GM19193 (cell line): Measurements from ENCODE around the gene CALHM1.

Experiments used
- POLR2A ChIP-seq: IDR thresholded peaks from 4 replicates; pipeline ENCODE4 v1.6.1; 2011; ENCODE audit not compliant: insufficient read depth, insufficient read length; ENCODE audit errors: extremely low read depth

CALHM1 gene

GRCh38 chr10:103427866-103428265, 30.8 kb downstream of the CALHM1 start:
- TF ChIP-seq POLR2A = no peak

- TF ChIP-seq POLR2A = no peak
These were observed 35.0 kb downstream of the CALHM1 start for GRCh38 chr10:103423748-103424147.

GRCh38 chr10:103419101-103419500, 39.6 kb downstream of the CALHM1 start:
- TF ChIP-seq POLR2A = no peak

- TF ChIP-seq POLR2A = no peak
These were observed 41.1 kb downstream of the CALHM1 start for GRCh38 chr10:103417601-103418000.

GRCh38 chr10:103416436-103417147, 42.1 kb downstream of the CALHM1 start:
- no peak for TF ChIP-seq POLR2A

GRCh38 chr10:103415581-103415980, 43.1 kb downstream of the CALHM1 start:
- no peak for TF ChIP-seq POLR2A

- no peak for TF ChIP-seq POLR2A
These were observed 45.1 kb downstream of the CALHM1 start for GRCh38 chr10:103413564-103413963.
